Measurements from ENCODE around the gene BRICD5. TPM values are rescaled to one million over a fixed set of nuclear protein-coding genes. Genes with fewer than 3 reads are reported as not detected.
"Not testable (repeated sequence)": the region's sequence is repeated elsewhere in the genome, so short reads cannot be mapped to it uniquely, and the experiment has no call there.

The BRICD5 gene
- total RNA-seq, 3 donors from 2014 or later, result 8.4 to 12.3 (median 12.1) TPM

DNA sequence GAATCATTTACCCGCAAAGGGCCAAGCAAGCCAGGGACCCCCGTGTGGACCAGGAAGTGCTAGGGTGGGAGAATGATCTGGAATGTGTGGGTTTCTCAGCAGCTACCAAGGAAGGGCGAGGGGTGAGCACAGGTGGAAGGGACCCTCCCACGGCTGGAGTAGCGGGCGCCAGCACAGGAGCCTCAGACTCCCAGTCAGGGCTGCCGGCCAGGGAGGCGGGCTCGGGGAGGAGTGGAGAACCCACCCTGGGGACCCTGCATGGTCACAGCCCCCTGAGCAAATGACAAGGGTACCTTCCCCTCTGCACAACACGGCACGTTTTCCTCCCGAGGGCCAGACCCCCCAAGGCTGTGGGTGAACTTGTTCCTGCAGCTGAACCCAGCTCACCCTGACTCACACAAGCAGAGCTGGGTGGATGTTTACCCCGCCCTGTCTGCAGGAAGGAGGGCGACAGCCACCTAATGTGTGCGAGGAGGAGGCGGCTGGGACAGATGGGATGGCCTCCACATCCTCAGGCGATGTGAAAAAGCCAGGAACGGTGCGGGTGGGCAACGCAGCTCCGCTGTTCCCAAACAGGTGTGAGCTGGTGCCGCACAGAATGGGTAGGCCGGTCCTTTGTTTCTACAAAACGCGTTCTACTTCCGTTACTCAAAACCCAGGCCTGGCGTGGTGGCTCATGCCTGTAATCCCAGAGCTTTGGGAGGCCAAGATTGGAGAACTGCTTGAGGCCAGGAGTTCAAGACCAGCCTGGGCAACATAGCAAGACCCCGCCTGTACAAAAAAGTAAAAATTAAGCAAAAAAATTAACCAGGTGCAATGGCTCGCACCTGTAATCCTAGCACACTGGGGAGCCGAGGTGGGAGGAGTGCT, 34.5 kb upstream of the BRICD5 start:
- DNase-seq (no peak), ATAC-seq (no peak)
- Histone ChIP-seq H3K4me3 (no peak overlapping the region), H3K36me3 (ENCODE audit: low read depth) (peaks cover 3% of the 10 kb centered on the region), H3K9me3 (no peaks in the 10 kb centered on the region), H3K4me1 (ENCODE audit: low read depth) (peaks cover 2% of the 10 kb centered on the region)
- TF ChIP-seq, protein P1, sequence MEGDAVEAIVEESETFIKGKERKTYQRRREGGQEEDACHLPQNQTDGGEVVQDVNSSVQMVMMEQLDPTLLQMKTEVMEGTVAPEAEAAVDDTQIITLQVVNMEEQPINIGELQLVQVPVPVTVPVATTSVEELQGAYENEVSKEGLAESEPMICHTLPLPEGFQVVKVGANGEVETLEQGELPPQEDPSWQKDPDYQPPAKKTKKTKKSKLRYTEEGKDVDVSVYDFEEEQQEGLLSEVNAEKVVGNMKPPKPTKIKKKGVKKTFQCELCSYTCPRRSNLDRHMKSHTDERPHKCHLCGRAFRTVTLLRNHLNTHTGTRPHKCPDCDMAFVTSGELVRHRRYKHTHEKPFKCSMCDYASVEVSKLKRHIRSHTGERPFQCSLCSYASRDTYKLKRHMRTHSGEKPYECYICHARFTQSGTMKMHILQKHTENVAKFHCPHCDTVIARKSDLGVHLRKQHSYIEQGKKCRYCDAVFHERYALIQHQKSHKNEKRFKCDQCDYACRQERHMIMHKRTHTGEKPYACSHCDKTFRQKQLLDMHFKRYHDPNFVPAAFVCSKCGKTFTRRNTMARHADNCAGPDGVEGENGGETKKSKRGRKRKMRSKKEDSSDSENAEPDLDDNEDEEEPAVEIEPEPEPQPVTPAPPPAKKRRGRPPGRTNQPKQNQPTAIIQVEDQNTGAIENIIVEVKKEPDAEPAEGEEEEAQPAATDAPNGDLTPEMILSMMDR (IDR thresholded peaks at IDR 0.05), result no peak
- intact Hi-C loops (cut with DNase I, micrococcal nuclease), result no loop called here

DNA sequence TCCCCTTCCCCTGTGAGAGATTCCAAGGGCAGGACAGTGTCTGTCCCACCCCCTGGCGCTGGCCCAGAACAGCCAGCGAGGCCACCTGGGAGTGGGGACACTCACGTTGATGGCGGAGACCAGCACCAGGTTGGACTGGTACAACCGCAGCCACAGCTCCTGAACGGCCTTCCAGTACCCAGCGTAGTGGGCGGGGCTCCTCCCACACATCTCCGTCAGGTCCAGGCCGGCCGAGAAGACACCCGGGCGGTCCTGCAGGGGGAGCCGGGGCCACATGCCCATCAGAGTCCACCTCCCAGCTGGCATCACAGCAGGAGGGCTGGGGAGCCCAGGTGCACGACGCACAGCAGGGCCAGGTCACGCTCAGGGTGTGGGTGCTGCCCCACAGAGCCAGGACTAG, 33.6 kb upstream of the BRICD5 start:
- peak in 1 of 3 donors; percentile 41 for DNase-seq
- ATAC-seq, result no peak

DNA sequence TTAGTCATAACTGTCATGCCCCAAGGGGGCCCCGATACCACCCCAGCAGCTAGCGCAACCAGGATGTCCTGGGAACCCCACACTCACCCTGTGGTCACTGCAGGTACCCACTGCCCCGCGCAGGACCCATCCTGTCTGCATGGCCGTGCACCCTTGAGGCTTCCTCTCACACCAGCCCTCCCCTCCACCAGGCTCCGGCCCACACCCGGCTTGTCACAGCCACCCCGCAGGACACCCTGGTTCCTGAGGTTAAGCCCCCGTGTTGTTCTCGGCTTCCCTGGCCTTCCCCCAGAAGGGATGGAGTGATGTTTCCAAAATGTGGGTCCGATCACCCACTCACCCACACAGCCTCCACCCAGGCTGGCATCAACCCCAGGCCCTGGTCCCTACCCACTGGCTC, 33.1 kb upstream of the BRICD5 start:
- no peak for DNase-seq
- Histone ChIP-seq H3K4me1 (ENCODE audit: low read depth) (no peaks in the 10 kb centered on the region), H3K9me3 (no peaks in the 10 kb centered on the region), H3K4me3 (no peak overlapping the region), H3K36me3 (ENCODE audit: low read depth) (peaks cover 3% of the 10 kb centered on the region)
- TF ChIP-seq, protein P1 (IDR thresholded peaks at IDR 0.05), result no peak
- intact Hi-C loops (cut with DNase I, micrococcal nuclease), result no loop called here
- no peak for ATAC-seq

More for the DNA sequence above, 33.6 kb upstream of the BRICD5 start:
- intact Hi-C loops (cut with DNase I, micrococcal nuclease), result no loop called here
- H3K36me3 ChIP-seq (ENCODE audit: low read depth), result peaks cover 3% of the 10 kb centered on the region
- H3K9me3 ChIP-seq, result no peaks in the 10 kb centered on the region
- H3K4me1 ChIP-seq (ENCODE audit: low read depth), result peaks cover 2% of the 10 kb centered on the region
- TF ChIP-seq, protein P1 (IDR thresholded peaks at IDR 0.05), result no peak
- H3K4me3 ChIP-seq, result no peak overlapping the region

DNA sequence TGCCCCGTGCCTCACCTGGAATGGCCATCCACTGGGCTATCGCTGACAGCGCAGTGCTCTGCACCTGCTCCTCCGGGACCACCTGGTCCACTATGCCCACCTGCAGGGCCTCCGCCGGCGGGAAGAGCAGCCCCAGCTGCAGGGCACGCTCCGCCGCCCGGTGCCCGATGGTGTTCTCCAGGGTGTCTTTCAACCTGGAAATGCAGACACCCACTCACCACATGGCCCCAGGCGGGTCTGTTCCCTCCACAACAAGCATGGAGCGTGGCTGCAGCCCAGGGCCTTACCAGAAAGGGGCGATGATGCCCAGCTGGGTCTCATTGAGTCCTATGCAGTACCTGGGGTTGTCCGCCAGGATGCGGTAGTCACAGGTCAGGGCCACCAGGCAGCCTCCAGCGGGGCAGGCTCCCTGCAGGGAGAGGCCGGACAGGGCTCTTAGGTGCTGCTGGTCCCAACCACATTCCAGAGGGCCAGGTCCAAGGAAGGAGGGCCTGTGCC, 32.4 kb upstream of the BRICD5 start:
- intact Hi-C loops (cut with DNase I, micrococcal nuclease), result no loop called here
- Histone ChIP-seq H3K4me3 (no peak overlapping the region), H3K36me3 (ENCODE audit: low read depth) (peaks cover 3% of the 10 kb centered on the region), H3K4me1 (ENCODE audit: low read depth) (no peaks in the 10 kb centered on the region), H3K9me3 (no peaks in the 10 kb centered on the region)
- TF ChIP-seq, protein P1 (IDR thresholded peaks at IDR 0.05), result no peak
- DNase-seq (no peak), ATAC-seq (peak; percentile 4)

DNA sequence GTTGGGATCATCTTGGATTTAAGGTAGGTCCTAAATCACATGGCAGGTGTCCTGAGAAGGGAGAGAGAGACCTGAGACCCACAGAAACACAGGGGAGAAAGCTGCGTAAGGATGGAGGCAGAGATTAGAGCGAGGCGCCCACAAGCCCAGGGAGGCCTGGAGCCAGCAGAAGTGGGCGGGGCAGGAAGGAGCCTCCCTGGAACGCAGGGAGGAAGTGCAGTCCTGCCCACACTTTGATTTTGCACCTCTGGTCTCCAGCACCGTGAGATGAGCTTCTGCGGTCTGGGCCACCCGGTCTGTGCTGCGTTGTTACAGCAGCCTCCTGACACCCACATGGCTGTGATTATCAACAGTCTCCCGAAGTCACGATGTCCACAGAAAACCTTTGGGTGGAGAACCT, 31.9 kb upstream of the BRICD5 start:
- H3K36me3 ChIP-seq (ENCODE audit: low read depth), result peaks cover 3% of the 10 kb centered on the region
- ATAC-seq, result no peak
- no peaks in the 10 kb centered on the region for H3K9me3 ChIP-seq
- intact Hi-C loops (cut with DNase I, micrococcal nuclease), result no loop called here
- no peak for DNase-seq
- no peak overlapping the region for H3K4me3 ChIP-seq
- TF ChIP-seq, protein P1 (IDR thresholded peaks at IDR 0.05), result no peak
- peaks cover 3% of the 10 kb centered on the region for H3K4me1 ChIP-seq (ENCODE audit: low read depth)

DNA sequence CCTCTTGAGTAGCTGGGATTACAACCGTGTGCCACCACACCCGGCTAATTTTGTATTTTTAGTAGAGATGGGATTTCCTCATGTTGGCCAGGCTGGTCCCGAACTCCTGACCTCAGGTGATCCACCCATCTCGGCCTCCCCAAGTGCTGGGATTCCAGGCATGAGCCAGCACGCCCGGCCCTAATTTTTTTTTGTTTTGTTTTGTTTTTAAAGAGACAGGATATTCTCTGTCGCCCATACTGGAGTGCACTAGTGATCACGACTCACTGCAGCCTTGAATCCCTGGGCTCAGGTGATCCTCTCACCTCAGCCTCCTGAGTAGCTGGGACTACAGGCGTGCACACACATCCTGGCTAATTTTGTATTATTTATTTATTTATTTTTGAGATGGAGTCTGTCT, 29.7 kb upstream of the BRICD5 start:
- ATAC-seq; DNase-seq; intact Hi-C loops (cut with DNase I, micrococcal nuclease); H3K36me3 ChIP-seq (ENCODE audit: low read depth); H3K4me3 ChIP-seq; H3K9me3 ChIP-seq: not testable (repeated sequence)
- peaks cover 22% of the 10 kb centered on the region for H3K4me1 ChIP-seq (ENCODE audit: low read depth)

Data from mucosa of descending colon (tissue), 3 donors.